Fibroblast of lung (primary cell): ENCODE data around the gene CPTP. TPM values are rescaled to one million over a fixed set of nuclear protein-coding genes. Genes with fewer than 3 reads are reported as not detected.

ENCODE experiments used
- DNase-seq, 2 donors: peaks; one replicate each; pipeline versions ENCODE4 v3.0.0 to v3.0.0-alpha.2; 2010; ENCODE audit warnings: low read depth in 2 of 2
- H2AFZ ChIP-seq: 2 replicates; pipeline ENCODE4 v1.5.1; 2012; ENCODE audit warnings: low read length, control low read depth, inconsistent platforms
- H3K27ac ChIP-seq: 2 replicates; pipeline ENCODE4 v1.5.1; 2011; ENCODE audit warnings: low read length, control low read depth; ENCODE audit not compliant: insufficient read depth
- H3K27me3 ChIP-seq: 2 replicates; pipeline ENCODE4 v1.5.1; 2011; ENCODE audit warnings: mild to moderate bottlenecking, low read length; ENCODE audit not compliant: control insufficient read depth, insufficient read depth
- H3K36me3 ChIP-seq: 2 replicates; pipeline ENCODE4 v1.5.1; 2011; ENCODE audit warnings: low read length; ENCODE audit not compliant: control insufficient read depth, insufficient read depth
- H3K4me1 ChIP-seq: 2 replicates; pipeline ENCODE4 v1.5.1; 2011; ENCODE audit warnings: low read length; ENCODE audit not compliant: control insufficient read depth, insufficient read depth; ENCODE audit errors: extremely low read depth
- H3K4me2 ChIP-seq: 2 replicates; pipeline ENCODE4 v1.5.1; 2011; ENCODE audit warnings: low read length, control low read depth; ENCODE audit not compliant: insufficient read depth; ENCODE audit errors: extremely low read depth
- H3K4me3 ChIP-seq, 4 experiments: fragments of 200-600 bp in 1 of 4; sonication (generic) in 1 of 4; replicated peaks in 1 of 4; 2 replicates each; pipeline ENCODE4 v1.5.1; 2011 to 2016; ENCODE audit warnings: low read length in 4 of 4, low read depth in 3 of 4, mild to moderate bottlenecking in 3 of 4, control low read depth in 2 of 4, inconsistent platforms in 1 of 4, mixed read lengths in 1 of 4; ENCODE audit not compliant: insufficient read depth in 1 of 4; ENCODE audit errors: control extremely low read depth in 1 of 4
- H3K79me2 ChIP-seq: 2 replicates; pipeline ENCODE4 v1.5.1; 2012; ENCODE audit warnings: mild to moderate bottlenecking, low read length, inconsistent platforms; ENCODE audit not compliant: control insufficient read depth, insufficient read depth
- H3K9ac ChIP-seq: 2 replicates; pipeline ENCODE4 v1.5.1; 2011; ENCODE audit warnings: mild to moderate bottlenecking, low read length, control low read depth; ENCODE audit not compliant: insufficient read depth
- H3K9me3 ChIP-seq: 2 replicates; pipeline ENCODE4 v1.5.1; 2012; ENCODE audit warnings: low read depth, low read length; ENCODE audit not compliant: control insufficient read depth, insufficient read depth
- H4K20me1 ChIP-seq: 2 replicates; pipeline ENCODE4 v1.5.1; 2011; ENCODE audit warnings: low read length; ENCODE audit not compliant: control insufficient read depth, insufficient read depth; ENCODE audit errors: extremely low read depth
- EZH2 ChIP-seq: IDR thresholded peaks from 2 replicates; pipeline ENCODE4 v1.5.1; 2012; ENCODE audit warnings: low read length, control low read depth, mild to moderate bottlenecking; ENCODE audit errors: missing control alignments
- polyA plus RNA-seq, 2 donors: library from polyadenylated mRNA; depleted of rRNA in 1 of 2; stranded (reverse) in 1 of 2; unstranded in 1 of 2; fragments of >200 nt; gene quantifications; 2 replicates each; pipeline ENCODE4 v1.2.1, GENCODE V29; 2011 to 2012; ENCODE audit warnings: missing spikeins in 1 of 2
- total RNA-seq: library from RNA; depleted of rRNA; stranded (reverse); fragments of >200 nt; gene quantifications from 2 replicates; pipeline ENCODE4 v1.2.1, GENCODE V29; 2014
- TF ChIP-seq, protein P1 (sequence below), 2 donors: IDR thresholded peaks in 1 of 2; conservative IDR thresholded peaks in 1 of 2; 1 replicate in 1 of 2; 2 replicates in 1 of 2; pipeline ENCODE4 v1.5.1; 2011 to 2012; ENCODE audit warnings: low read length in 2 of 2, control low read depth in 1 of 2, inconsistent platforms in 1 of 2, low read depth in 1 of 2, mild to moderate bottlenecking in 1 of 2

Gene CPTP
- total and polyA plus RNA-seq, 2 donors (not counting 1 experiment from before 2014, with no cell fraction given): 6.0 to 10.1 TPM

DNA sequence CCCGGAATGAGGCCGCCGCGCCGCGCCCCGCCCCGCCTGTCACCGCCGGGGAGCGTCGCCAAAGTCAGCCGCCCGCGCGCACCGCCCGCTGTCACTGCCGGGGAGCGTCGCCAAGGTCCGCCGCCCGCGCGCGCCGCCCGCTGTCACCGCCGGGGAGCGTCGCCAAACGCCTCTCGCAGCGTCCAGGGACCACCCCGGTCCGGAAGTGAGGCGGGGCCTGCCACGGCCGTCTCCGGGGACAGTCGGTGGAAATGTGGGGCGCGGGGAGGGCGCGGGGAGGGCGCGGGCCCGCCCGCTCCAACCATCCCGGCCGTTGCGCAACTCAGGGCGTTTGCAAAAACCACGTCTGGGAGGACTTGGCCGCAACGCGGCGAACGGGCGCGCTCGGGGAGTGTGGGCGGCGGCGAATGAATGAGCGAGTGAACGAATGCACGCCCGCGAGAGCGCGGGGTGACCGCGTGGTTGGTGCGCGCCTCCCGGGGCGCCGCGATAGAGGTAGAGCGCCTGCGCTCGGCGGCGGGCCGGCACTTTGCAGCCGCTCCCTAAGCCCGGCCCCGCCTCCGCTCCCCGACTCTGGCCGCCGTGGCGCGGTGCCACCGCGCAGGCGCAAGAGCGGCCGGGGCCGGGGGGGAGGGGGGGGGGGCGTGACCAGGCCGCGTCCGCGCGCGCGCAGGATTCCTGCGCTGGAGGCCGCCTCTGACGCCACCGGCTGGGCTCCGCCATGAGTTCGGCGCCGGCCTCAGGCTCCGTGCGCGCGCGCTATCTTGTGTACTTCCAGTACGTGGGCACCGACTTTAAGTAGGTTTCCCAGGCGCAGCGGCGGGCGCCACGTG lies 16.5 kb upstream of the CPTP start, which contains the start of the genes ACAP3 and PUSL1:
Gene ACAP3, minus strand, starts transcription at position 8 of the 833 bp plus-strand sequence. CDS start 115 bp downstream, outside the sequence.
Gene PUSL1, plus strand, starts transcription at position 675 of the 833 bp plus-strand sequence. Its CDS starts 47 bp downstream, at position 722.
- Histone ChIP-seq H3K9ac (peak within 1 kb of the TSS; percentile 90), H3K27ac (peak within 1 kb of the TSS; percentile 79), H3K27me3 (no peaks in the 10 kb centered on the region), H3K4me3 (peak within 1 kb of the TSS; percentile 66 to 84 (median 83)), H4K20me1 (no peaks in the 10 kb centered on the region), H3K9me3 (no peaks in the 10 kb centered on the region), H3K36me3 (peaks cover 24% of the 10 kb centered on the region), H2AFZ (peak within 1 kb of the TSS; percentile 20), H3K4me1 (peaks cover 23% of the 10 kb centered on the region), H3K4me2 (peak within 1 kb of the TSS; percentile 99), H3K79me2 (peaks cover 45% of the 10 kb centered on the region)
- TF ChIP-seq, protein P1, sequence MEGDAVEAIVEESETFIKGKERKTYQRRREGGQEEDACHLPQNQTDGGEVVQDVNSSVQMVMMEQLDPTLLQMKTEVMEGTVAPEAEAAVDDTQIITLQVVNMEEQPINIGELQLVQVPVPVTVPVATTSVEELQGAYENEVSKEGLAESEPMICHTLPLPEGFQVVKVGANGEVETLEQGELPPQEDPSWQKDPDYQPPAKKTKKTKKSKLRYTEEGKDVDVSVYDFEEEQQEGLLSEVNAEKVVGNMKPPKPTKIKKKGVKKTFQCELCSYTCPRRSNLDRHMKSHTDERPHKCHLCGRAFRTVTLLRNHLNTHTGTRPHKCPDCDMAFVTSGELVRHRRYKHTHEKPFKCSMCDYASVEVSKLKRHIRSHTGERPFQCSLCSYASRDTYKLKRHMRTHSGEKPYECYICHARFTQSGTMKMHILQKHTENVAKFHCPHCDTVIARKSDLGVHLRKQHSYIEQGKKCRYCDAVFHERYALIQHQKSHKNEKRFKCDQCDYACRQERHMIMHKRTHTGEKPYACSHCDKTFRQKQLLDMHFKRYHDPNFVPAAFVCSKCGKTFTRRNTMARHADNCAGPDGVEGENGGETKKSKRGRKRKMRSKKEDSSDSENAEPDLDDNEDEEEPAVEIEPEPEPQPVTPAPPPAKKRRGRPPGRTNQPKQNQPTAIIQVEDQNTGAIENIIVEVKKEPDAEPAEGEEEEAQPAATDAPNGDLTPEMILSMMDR (conservative IDR thresholded peaks at IDR 0.05 in 1 of 2, IDR thresholded peaks at IDR 0.05 in 1 of 2; ENCODE audit: low read depth in 1 of 2, low read length in 2 of 2): no peak
- no peak for TF ChIP-seq EZH2
- peak; percentile 91 to 96 for DNase-seq

DNA sequence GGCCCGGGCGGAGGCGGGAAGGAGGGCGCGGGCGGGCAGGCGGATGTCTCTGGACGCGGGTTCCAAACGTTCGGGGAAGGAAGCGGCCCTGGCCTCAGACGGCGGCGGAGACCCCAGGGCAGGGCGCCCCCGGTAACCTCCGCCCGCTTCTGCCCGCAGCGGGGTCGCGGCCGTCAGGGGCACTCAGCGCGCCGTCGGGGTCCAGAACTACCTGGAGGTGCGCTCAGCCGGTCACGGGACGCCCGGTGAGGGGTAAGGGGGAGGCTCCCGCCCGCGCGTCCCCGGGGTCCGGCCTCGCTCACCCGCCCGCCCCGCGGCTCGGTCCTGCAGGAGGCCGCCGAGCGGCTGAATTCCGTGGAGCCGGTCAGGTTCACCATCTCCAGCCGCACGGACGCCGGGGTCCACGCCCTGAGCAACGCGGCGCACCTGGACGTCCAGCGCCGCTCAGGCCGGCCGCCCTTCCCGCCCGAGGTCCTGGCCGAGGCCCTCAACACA lies 15.8 kb upstream of the CPTP start:
- peaks cover 21% of the 10 kb centered on the region for H3K4me1 ChIP-seq
- TF ChIP-seq, protein P1 (conservative IDR thresholded peaks at IDR 0.05 in 1 of 2, IDR thresholded peaks at IDR 0.05 in 1 of 2; ENCODE audit: low read depth in 1 of 2, low read length in 2 of 2): no peak
- TF ChIP-seq EZH2: no peak
- DNase-seq: no peak
- H3K9ac ChIP-seq: peak overlapping the region; percentile 90
- peaks cover 39% of the 10 kb centered on the region for H3K79me2 ChIP-seq
- H3K4me3 ChIP-seq: peak overlapping the region; percentile 45 to 84 (median 81)
- no peaks in the 10 kb centered on the region for H4K20me1 ChIP-seq
- H2AFZ ChIP-seq: no peak overlapping the region
- peaks cover 30% of the 10 kb centered on the region for H3K36me3 ChIP-seq
- H3K9me3 ChIP-seq: no peaks in the 10 kb centered on the region
- no peaks in the 10 kb centered on the region for H3K27me3 ChIP-seq
- H3K4me2 ChIP-seq: peak overlapping the region; percentile 96
- peak overlapping the region; percentile 79 for H3K27ac ChIP-seq
